Measurements from ENCODE around the gene CCDC134.

Gene CCDC134

GRCh38 chr22:41782751-41783150 lies 17.7 kb upstream of the CCDC134 start:
- FAIRE-seq, result no peak

GRCh38 chr22:41787331-41787730 lies 13.1 kb upstream of the CCDC134 start:
- FAIRE-seq, result no peak
- DNase-seq (ENCODE audit: low spot score), result no peak

More at GRCh38 chr22:41782751-41783150, 17.7 kb upstream of the CCDC134 start:
- no peak for DNase-seq (ENCODE audit: low spot score)

DNA sequence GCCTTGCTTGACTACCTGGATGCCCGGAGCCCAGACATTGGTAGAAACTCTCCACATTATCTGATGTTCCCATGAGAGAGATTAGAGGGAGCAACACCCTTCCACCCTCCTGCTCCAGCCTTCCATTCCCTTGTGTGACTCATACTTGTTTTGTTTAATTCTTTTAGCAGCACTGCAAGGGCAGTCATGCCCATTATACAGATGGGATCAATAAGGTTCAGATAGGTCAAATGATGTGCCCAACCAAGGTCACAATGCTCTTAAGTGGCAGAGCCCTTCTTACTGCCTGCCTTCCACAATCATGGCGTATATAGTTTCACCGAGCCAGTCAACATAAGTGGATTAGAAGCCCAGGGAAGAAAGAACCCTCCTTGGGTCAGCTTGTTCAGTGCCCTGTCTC lies 6.6 kb upstream of the CCDC134 start:
- DNase-seq (ENCODE audit: low spot score) (no peak), FAIRE-seq (no peak)

GRCh38 chr22:41798736-41799135 lies 1.7 kb upstream of the CCDC134 start:
- FAIRE-seq (no peak), DNase-seq (ENCODE audit: low spot score) (no peak)

DNA sequence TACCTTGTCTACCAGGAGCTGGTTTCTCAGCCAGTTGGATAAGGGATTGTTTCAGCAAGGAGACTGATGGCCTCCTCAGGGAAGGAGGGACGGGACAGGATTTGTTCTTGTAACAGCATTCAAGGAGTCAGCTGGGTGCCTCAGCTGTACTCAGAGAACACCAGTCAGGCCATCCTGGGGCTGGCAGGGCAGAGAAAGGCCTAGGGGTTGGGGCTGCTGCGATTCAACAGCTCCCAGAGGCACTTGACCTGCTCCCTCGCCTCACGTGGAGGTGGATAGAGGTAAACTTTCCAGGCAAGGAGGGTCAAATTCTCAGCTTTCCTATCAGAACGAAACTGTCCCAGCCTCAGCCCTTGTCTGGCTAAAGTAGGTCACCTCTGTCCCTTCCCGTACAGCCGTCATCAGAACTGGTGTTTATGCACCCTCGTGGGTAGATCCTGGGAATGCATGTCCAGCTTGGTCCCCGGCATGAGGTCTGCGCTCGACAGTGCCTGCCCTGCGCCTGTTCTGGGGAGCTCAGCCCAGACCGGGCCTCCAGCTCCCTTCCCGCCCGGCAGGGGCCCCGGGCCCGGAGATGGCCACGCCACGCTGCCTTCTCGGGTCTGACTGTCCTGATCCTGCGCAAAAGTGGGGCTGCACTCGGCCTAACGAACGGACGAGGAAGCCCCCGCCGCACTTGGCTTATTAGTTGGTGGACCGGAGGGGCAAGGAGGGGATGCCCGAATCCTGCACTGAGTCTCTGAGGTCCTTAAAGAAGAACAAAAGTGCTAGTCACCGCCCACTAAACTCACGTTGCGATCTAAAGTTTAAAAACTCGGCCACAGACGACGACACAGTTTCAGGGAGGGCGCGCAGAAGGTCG lies 762 bp upstream of the CCDC134 start:
- no peak for FAIRE-seq

DNA sequence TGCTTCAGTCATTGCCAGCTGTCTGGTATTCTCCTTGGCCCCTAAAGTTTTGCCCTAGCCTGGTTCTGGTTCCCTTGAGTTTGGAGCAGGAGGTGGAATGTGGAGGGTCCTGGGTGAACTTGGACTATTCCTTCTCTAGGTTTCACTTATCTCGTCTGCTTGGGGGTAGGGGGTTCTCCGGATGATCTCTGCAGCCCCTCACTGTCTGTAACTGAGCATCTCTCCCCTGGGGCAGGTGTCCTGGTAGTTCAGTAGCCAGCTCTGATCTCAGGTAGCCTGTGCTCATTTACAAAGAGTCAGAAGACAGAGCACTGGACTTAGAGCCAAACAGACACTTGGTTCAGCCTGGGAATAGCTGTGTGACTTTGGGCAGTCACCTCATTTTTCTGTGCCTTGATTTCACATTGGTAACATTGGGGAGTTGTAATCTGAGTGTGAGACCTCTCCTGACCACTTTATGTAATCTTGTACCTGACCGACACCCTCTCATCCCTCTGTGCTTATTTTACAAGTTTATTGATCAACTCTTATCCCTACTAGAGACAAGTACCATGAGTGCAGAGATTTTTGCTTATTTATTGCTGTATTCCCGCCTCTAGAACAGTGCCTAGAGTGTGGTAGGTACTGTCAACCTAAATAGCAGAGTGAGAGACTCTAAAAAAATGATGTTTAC lies 804 bp downstream of the CCDC134 start:
- DNase-seq (ENCODE audit: low spot score) (no peak), FAIRE-seq (no peak)

More for the DNA sequence above, 762 bp upstream of the CCDC134 start:
- no peak for DNase-seq (ENCODE audit: low spot score)

DNA sequence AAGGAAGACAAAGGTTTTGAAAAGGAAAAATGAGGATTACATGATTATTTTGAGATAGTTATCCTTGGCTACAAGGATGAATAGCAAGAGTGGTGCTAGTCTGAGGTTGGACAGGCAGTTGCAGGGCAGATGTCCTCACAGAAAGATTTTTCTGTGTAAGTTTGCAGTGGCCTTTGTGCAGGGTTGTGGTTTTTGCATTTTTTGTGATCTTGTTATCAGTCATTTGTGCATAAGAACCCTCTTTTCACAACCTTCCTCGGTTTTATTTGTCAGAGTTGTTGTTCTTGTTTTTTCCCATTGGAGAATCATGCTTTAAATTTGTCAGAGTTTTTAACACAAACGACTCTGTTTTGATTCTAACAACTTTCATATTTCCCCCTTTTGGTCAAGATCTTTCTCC lies 1.4 kb downstream of the CCDC134 start:
- FAIRE-seq, result no peak
- no peak for DNase-seq (ENCODE audit: low spot score)

- FAIRE-seq (no peak), DNase-seq (ENCODE audit: low spot score) (no peak)
Observed at GRCh38 chr22:41805639-41806038, 5.2 kb downstream of the CCDC134 start.

DNA sequence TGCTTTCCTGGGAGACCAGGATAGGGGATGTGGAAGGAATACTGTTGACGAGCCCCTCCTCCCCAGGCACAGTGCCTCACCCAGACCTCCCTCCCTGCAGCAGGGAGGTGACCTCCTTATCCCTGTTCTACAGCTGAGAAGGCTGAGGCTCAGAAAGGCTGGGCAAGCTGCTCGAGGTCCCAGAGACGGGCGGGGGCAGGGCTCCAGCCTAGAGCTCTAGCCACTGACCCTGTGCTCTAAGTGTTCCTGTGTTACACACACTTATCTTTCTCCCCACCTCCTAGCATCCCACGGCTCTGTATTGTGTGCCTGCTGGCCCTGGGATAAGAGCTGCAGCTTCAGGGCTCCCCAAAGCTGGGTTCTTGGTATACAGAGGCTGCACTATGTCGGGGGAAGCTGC lies 7.9 kb downstream of the CCDC134 start:
- DNase-seq (ENCODE audit: low spot score) (no peak), FAIRE-seq (no peak)

- DNase-seq (ENCODE audit: low spot score) (no peak), FAIRE-seq (no peak)
Observed at GRCh38 chr22:41810022-41810421, 9.5 kb downstream of the CCDC134 start.

DNA sequence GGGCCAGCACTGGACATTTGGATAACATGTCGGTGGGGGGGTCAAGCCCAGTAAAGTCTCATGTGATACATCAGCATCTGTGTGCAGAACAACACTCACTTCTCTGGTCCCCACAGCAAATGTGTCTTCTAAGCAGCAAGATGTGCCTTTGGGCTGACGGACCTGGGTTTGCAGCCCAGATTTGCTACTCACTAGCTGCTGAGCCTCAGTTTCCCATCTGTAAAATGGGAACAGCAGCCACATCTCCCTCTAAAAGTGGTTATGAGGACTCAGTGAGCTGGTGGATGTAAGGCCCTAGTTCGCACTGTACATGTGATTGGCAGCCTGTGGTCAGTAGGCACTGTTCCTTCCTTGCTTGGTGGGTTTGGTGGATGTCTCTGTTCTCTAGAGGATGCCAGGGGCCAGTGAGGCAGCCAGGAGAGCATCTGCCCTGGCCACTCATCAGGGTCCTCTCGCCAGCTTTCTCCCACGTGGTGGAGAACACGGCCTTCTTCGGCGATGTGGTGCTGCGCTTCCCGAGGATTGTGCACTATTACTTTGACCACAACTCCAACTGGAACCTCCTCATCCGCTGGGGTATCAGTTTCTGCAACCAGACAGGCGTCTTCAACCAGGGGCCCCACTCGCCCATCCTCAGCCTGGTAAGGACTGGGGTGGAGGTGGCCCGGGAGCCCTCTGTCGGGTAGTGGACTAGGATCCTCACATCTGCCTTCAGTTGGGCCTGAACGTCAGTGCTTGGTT lies 12.5 kb downstream of the CCDC134 start:
- DNase-seq (ENCODE audit: low spot score), result no peak
- FAIRE-seq, result no peak

DNA sequence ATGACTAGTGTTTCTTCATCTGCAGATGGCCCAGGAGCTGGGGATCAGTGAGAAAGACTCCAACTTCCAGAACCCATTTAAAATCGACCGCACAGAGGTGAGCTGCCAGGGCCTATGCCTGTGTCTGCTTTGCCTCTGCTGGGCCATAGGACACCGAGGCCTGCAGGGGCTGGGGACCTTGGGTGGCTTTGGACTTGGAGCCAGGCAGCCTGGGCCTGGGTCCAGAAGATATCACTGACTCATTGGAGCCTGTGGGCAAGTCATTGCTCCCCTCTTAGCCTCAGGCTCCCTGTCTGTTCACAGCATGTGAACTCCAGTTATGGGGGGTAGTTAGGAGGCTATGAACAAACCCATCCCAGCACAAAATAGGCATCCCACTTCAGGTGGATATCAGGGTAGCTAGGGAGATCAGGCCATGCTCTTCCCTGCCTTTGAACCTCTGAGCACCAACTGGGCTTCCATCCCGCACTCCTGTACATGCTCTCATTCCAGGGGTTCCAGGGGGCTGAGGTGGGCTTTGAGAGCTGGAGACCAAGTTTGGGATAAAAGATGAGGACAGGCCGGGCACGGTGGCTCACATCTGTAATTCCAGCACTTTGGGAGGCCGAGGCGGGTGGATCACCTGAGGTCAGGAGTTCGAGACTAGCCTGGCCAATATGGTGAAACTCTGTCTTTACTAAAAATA lies 13.4 kb downstream of the CCDC134 start:
- DNase-seq (ENCODE audit: low spot score) (no peak), FAIRE-seq (no peak)

DNA sequence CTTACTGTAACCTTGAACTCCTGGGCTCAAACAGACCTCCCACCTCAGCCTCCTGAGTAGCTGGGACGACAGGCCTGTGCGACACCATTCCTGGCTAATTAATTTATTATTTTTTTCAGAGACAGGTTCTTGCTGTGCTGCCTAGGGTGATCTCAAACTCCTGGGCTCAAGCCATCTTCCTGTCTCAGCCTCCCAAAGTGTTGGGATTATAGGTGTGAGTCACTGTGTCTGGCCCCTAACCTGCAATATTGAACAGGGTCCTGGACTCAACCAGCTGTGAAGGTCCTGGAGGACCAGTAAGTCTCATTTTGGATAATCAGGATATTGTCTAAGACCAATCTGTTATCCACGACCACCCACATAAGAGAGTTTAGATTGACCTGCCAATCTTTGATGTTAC lies 15.2 kb downstream of the CCDC134 start:
- no peak for DNase-seq (ENCODE audit: low spot score)
- FAIRE-seq, result no peak

GRCh38 chr22:41816241-41816640 lies 15.8 kb downstream of the CCDC134 start:
- FAIRE-seq (no peak), DNase-seq (ENCODE audit: low spot score) (no peak)

GRCh38 chr22:41816871-41817270 lies 16.4 kb downstream of the CCDC134 start:
- FAIRE-seq (no peak), DNase-seq (ENCODE audit: low spot score) (no peak)

DNA sequence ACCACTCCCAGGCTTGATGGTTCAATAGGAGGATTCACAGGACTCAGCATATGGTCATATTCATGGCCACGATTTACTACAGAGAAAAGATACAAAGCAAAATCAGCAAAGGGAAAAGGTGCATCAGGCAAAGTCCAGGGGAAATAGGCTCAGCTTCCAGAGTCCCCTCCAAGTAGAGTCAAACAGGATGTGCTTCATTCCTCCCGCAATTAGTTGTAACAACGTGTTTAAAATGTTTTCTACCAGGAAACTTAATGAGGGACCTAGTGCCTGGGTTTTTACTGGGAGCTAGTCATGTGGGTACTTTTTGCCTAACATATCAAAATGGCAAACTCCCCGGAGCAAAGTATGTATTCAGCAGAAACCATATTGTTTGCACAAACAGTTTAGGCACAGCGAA lies 17.5 kb downstream of the CCDC134 start:
- no peak for DNase-seq (ENCODE audit: low spot score)
- FAIRE-seq, result no peak

DNA sequence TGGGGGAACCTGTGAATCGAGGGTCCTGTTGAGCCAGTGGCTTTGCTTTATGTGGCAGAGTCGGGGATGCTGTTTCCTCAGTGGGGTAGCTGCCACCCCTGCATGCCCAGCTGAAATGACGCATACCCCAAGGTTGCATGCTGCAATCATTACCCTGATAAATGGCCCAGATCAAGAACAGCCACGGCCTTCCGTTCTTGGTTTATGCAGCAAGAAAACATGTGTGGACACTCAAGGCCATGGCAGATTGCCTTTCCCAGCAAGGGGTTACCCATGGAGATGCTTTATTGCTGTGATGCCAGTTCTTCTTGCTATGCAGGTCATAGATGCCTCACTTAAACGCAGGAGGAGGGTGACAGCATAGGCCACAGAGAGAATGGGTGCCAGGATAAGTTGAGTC lies 18.1 kb downstream of the CCDC134 start:
- FAIRE-seq, result no peak
- no peak for DNase-seq (ENCODE audit: low spot score)

GRCh38 chr22:41819257-41819656 lies 18.8 kb downstream of the CCDC134 start:
- FAIRE-seq (no peak), DNase-seq (ENCODE audit: low spot score) (no peak)

- no peak for DNase-seq (ENCODE audit: low spot score)
- FAIRE-seq, result no peak
Observed at GRCh38 chr22:41820447-41820846, 20.0 kb downstream of the CCDC134 start.

DNA sequence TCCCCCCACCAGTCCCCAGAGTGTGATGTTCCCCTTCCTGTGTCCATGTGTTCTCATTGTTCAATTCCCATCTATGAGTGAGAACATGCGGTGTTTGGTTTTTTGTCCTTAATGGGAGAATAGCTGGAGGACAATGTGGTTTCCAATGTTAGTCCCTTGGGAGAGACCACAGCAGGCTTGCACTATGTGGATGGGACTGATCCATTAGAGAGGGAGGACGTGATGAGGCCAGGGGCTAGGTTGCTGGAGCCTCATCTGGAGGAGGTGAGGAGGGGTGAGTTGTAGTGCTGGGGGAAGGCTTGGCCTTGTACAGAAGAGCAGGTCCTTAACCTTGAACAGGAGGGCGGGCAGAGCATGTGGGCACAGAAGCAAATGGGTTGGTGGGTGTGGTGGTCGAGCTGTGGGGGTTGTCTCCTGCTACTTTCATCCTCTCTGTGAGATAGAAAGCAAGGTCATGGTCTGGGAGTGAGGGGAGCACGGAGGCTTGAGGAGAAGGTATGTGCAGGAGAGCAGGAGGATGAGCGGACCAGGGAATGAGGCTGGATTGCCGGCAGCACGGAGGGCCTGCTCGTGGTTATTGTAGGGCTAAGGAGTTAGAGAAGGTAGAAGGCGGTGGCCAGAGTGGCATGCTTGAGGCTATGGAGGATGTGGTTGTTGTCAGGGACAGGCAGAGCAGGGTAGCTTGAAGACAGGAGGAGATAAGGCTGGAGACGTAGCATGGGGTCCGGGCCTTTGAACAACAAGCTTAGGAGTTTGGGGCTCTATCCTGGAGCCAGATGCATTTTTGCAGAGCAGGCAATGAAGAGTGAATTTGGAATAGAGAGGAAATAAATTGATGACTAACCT lies 21.2 kb downstream of the CCDC134 start:
- FAIRE-seq (no peak), DNase-seq (ENCODE audit: low spot score) (no peak)
